C4-2B (cell line): ENCODE results near the gene SEMA3A.

Experiments used
- H3K27ac ChIP-seq: fragments of 450-650 bp; 2 replicates; pipeline ENCODE4 v1.5.1; 2017
- ZFX ChIP-seq: fragments of 450-650 bp; IDR thresholded peaks from 2 replicates; pipeline ENCODE4 v1.6.1; 2017
- TF ChIP-seq, protein P1 (sequence below): fragments of 450-650 bp; conservative IDR thresholded peaks from 2 replicates; pipeline ENCODE4 v1.5.1; 2017; ENCODE audit warnings: mild to moderate bottlenecking

SEMA3A gene

DNA sequence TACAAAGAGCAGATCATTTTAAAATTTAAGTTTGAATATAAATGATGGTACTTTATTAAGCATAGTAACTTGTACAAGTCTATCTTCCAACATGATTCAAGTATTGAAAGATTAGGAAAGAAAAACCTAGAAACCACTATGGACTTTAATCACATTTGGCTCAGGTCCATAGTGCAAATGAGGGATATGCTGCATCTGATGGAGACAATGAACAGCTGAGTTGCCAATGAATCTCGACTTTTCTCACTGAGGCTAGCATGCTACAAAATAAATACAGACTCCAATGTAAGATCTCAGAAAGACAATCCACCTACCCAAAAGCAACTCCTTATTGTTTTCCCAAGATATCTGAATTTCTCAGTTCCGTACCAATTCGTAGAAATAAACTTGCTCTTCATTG, 89.8 kb downstream of the SEMA3A start:
- TF ChIP-seq, protein P1, sequence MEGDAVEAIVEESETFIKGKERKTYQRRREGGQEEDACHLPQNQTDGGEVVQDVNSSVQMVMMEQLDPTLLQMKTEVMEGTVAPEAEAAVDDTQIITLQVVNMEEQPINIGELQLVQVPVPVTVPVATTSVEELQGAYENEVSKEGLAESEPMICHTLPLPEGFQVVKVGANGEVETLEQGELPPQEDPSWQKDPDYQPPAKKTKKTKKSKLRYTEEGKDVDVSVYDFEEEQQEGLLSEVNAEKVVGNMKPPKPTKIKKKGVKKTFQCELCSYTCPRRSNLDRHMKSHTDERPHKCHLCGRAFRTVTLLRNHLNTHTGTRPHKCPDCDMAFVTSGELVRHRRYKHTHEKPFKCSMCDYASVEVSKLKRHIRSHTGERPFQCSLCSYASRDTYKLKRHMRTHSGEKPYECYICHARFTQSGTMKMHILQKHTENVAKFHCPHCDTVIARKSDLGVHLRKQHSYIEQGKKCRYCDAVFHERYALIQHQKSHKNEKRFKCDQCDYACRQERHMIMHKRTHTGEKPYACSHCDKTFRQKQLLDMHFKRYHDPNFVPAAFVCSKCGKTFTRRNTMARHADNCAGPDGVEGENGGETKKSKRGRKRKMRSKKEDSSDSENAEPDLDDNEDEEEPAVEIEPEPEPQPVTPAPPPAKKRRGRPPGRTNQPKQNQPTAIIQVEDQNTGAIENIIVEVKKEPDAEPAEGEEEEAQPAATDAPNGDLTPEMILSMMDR, result no peak
- no peak for TF ChIP-seq ZFX
- H3K27ac ChIP-seq, result no peak overlapping the region

DNA sequence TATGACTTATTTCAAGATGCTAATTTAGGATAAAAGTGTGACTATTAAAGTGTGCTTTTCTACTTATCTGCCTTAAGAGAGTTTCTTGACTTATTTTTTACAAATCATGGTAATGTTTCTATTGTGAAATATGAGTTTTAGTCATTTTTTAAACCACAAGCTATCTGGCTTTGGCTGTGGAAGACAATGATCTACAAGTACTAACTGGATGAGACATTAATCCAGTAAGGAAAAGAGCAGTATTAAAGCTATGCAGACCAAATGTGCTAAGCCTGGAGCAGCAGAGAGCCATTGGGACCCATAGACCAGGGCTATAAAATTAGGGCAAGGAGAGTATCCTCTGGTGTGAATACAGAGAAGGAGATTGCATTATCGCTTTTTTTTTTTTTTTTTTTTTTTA, 92.4 kb downstream of the SEMA3A start:
- TF ChIP-seq, protein P1, result no peak
- TF ChIP-seq ZFX, result no peak
- H3K27ac ChIP-seq, result no peak overlapping the region

DNA sequence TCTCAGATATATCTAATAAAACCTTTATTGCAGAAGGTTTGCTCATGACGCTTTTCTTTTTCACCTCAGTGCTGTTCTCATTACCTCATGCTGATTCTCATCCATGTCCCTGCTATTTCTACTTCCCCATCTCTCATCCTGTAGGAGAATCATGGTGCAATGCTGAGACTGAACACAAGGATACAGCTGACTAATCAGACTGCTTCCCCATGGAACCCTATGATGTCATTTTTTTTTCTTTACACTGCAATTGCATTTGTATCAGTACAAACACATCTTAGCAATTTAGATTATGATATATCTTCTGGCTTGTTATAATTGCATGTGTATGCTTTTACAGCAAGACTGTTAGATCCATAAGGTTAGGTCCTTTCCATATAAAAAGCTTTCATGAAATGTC, 93.7 kb downstream of the SEMA3A start:
- H3K27ac ChIP-seq, result no peak overlapping the region
- TF ChIP-seq, protein P1, result no peak; the same call in 1 of the 2 replicates
- no peak for TF ChIP-seq ZFX

DNA sequence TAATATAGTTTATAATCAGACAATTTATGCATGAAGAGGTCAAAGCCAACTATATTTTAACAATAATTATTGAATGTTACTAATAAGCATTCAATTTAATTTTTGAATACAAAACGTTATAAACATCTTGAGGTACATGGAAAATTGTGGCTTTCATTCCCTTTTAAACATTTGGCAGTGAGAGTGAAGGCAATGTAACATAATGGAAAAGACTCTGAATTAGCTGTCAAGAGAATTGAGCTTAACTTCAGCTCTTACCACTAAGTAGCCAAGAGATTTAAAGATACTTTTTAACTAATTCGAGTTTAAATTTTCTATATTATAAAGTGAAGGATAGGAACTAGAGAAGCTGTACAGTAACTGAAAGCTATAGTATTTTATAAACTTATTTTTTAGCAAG, 98.6 kb downstream of the SEMA3A start:
- TF ChIP-seq, protein P1, result no peak
- TF ChIP-seq ZFX, result no peak
- no peak overlapping the region for H3K27ac ChIP-seq

DNA sequence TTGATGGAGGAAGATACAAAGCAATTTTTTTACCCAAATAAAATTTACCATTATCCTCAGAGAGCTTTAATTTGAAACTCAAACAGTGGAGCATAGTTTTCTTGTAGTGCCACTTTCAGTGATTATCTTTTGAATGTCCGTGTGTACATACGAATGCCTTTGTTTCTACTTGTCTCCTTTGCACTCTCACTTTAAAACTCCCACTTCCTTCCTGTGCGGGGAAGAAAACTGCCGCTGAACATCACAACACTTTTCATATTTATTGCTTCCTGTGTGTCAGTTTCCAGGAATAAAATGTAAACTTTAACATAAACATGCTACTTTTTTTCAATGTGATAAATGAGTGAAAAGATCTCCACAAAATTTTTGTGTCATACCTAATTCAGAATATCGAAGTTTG, 102.4 kb downstream of the SEMA3A start:
- TF ChIP-seq ZFX, result no peak
- TF ChIP-seq, protein P1, result no peak
- no peak overlapping the region for H3K27ac ChIP-seq

DNA sequence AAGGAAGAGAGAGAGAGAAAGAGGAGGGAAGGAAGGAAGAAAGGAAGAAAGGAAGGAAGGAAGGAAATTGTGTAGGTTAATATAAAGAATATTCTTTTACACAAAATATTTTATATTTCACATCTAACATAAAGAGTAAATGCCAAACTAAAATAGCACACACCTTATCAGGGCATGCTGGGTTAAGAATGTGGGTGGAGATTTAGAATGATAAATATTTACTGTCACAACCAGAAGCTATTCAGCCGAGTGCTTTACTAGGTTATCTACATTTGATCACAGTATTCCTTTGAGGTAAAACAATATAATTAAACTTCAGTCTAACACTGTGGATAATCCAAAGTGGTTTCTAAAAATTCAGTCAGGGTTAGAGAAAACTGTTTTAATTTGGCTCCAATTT, 103.3 kb downstream of the SEMA3A start:
- no peak overlapping the region for H3K27ac ChIP-seq
- no peak for TF ChIP-seq ZFX
- TF ChIP-seq, protein P1, result no peak

DNA sequence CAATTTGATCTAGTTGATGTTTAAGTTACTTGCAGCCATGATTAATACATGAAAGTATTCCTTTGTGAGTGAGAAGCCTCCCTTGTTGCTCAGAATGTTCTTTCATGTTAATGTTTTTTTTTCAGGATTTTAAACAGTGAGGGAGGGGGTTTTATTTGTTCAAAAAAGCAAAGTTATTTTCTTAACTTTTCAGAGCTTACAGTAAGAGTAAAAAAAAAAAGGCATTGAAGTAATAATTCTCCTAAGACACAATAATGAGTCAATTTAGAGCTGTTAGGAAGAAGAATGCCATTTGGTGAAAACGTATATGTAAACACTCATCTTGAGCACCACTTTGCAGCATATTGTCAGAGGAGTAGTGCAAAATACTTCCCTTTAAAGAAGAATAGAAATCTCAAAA, 105.8 kb downstream of the SEMA3A start:
- TF ChIP-seq, protein P1, result no peak
- TF ChIP-seq ZFX, result no peak

More for the DNA sequence above, 105.8 kb downstream of the SEMA3A start:
- no peak overlapping the region for H3K27ac ChIP-seq
